Measurements from ENCODE around the gene DUSP16.
A peak's percentile ranks its signal among the peaks of the same experiment; 100 is the strongest.

DUSP16 gene

GRCh38 chr12:12443431-12443878 is 119.2 kb downstream of the DUSP16 start:
- H3K27me3 Mint-ChIP-seq (ENCODE audit: low read depth) = no peaks in the 10 kb centered on the region
- peaks cover 82% of the 10 kb centered on the region for H3K4me1 Mint-ChIP-seq (ENCODE audit: low read depth)
- DNase-seq (ENCODE audit: low spot score) = no peak
- peak overlapping the region; percentile 16 for H3K4me3 Mint-ChIP-seq
- peak overlapping the region; percentile 94 for H3K27ac Mint-ChIP-seq
- peaks cover 14% of the 10 kb centered on the region for H3K36me3 Mint-ChIP-seq (ENCODE audit: low read depth)
- no peaks in the 10 kb centered on the region for H3K9me3 Mint-ChIP-seq

DNA sequence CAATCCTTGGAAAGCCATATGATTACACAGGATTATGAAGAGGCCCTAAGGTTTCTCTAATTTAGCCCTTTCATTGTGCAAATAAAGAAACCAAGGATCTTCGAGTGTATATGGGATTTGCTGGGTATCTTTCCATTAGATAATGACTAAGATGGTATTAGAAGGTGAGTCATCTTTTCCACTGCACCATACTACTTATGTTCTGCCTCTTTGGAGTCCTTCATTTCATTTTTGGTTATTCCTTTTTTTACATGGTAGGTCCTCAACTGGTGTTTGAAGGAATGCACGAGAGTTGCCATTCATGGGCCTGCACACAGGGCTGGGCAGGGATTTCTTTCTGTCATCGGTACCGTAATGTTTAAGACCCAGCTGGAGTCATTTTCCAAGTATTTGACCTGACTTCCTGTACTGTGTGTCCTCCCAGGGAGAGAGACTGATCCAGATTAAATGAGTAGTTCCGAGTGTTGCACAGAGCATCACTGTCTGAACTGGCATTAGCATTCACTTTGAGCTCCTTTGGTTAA is 120.1 kb downstream of the DUSP16 start:
- Mint-ChIP-seq H3K4me3 (peak overlapping the region; percentile 38), H3K27me3 (ENCODE audit: low read depth) (no peaks in the 10 kb centered on the region), H3K27ac (peak overlapping the region; percentile 94), H3K9me3 (no peaks in the 10 kb centered on the region), H3K36me3 (ENCODE audit: low read depth) (peaks cover 19% of the 10 kb centered on the region), H3K4me1 (ENCODE audit: low read depth) (peaks cover 88% of the 10 kb centered on the region)
- no peak for DNase-seq (ENCODE audit: low spot score)

DNA sequence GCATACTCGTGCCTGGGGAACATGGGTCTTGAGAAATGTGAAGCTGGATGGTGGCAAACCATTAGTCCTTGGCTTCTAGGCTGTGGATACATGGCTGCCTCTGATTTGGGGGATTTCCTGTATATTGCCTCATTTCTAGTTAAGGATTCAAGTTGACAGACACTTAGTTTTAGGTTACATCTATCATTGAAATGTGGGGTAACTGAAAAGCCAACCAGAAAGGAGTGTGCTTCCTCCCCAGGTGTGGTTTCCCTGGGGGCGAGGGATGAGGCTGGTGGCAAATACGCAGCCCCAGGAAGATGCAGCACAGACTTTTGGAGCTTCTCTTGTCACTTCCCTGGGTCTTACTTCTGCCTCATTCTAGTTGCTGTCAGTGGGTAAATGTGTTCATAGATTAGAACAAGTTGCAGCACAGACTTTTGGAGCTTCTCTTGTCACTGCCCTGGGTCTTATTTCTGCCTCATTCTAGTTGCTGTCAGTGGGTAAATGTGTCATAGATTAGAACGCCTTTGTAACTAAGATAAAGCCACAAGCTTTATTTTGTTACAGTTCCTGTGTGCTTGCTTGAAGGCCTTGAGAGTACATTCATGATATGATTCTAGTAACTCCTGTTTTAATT is 120.7 kb downstream of the DUSP16 start:
- H3K9me3 Mint-ChIP-seq = peaks cover 6% of the 10 kb centered on the region
- H3K4me1 Mint-ChIP-seq (ENCODE audit: low read depth) = peaks cover 83% of the 10 kb centered on the region
- peak; percentile 71 for DNase-seq (ENCODE audit: low spot score)
- H3K27me3 Mint-ChIP-seq (ENCODE audit: low read depth) = no peaks in the 10 kb centered on the region
- peak overlapping the region; percentile 38 for H3K4me3 Mint-ChIP-seq
- H3K36me3 Mint-ChIP-seq (ENCODE audit: low read depth) = peaks cover 21% of the 10 kb centered on the region
- H3K27ac Mint-ChIP-seq = peak overlapping the region; percentile 94

DNA sequence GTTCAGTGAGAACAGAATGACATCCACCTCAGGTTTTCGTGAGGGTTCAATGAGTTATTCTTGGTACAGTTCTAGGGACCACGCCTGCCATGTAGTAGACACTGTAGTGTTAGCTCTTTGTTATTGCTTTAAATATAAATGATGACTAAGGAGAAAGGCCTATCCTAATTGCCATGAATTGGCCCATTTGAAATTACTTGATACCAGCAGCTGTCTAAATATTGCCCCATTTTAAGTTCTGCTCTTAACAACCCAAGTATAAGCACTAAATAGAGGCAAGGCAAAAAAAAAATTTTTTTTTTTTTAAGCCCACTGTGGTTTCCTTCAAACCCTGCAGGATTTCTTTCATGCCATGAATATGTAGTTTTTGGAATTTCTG is 121.2 kb downstream of the DUSP16 start:
- H3K4me1 Mint-ChIP-seq (ENCODE audit: low read depth) = peaks cover 78% of the 10 kb centered on the region
- H3K4me3 Mint-ChIP-seq = peak overlapping the region; percentile 38
- no peak for DNase-seq (ENCODE audit: low spot score)
- H3K27me3 Mint-ChIP-seq (ENCODE audit: low read depth) = no peaks in the 10 kb centered on the region
- peaks cover 27% of the 10 kb centered on the region for H3K36me3 Mint-ChIP-seq (ENCODE audit: low read depth)
- peaks cover 7% of the 10 kb centered on the region for H3K9me3 Mint-ChIP-seq
- peak overlapping the region; percentile 94 for H3K27ac Mint-ChIP-seq

- Mint-ChIP-seq H3K27me3 (ENCODE audit: low read depth) (no peaks in the 10 kb centered on the region), H3K9me3 (peaks cover 7% of the 10 kb centered on the region), H3K4me3 (peak overlapping the region; percentile 38), H3K36me3 (ENCODE audit: low read depth) (peaks cover 32% of the 10 kb centered on the region), H3K27ac (peak overlapping the region; percentile 94), H3K4me1 (ENCODE audit: low read depth) (peaks cover 75% of the 10 kb centered on the region)
- DNase-seq (ENCODE audit: low spot score) = no peak
Measured at GRCh38 chr12:12440784-12441428, 121.8 kb downstream of the DUSP16 start.

GRCh38 chr12:12439636-12440035 is 123.0 kb downstream of the DUSP16 start:
- DNase-seq (ENCODE audit: low spot score) = peak; percentile 84
- Mint-ChIP-seq H3K9me3 (peaks cover 7% of the 10 kb centered on the region), H3K27ac (peak overlapping the region; percentile 94), H3K36me3 (ENCODE audit: low read depth) (peaks cover 33% of the 10 kb centered on the region), H3K4me3 (peak overlapping the region; percentile 38), H3K4me1 (ENCODE audit: low read depth) (peaks cover 75% of the 10 kb centered on the region), H3K27me3 (ENCODE audit: low read depth) (no peaks in the 10 kb centered on the region)

GRCh38 chr12:12436831-12437345 is 125.8 kb downstream of the DUSP16 start:
- DNase-seq (ENCODE audit: low spot score) = no peak
- Mint-ChIP-seq H3K4me1 (ENCODE audit: low read depth) (peaks cover 72% of the 10 kb centered on the region), H3K9me3 (peaks cover 7% of the 10 kb centered on the region), H3K27me3 (ENCODE audit: low read depth) (no peaks in the 10 kb centered on the region), H3K4me3 (no peak overlapping the region), H3K27ac (no peak overlapping the region), H3K36me3 (ENCODE audit: low read depth) (peaks cover 39% of the 10 kb centered on the region)

GRCh38 chr12:12433203-12433731 is 129.4 kb downstream of the DUSP16 start:
- Mint-ChIP-seq H3K27me3 (ENCODE audit: low read depth) (no peaks in the 10 kb centered on the region), H3K27ac (peak overlapping the region; percentile 72), H3K36me3 (ENCODE audit: low read depth) (peaks cover 30% of the 10 kb centered on the region), H3K9me3 (peaks cover 7% of the 10 kb centered on the region), H3K4me3 (peak overlapping the region; percentile 62), H3K4me1 (ENCODE audit: low read depth) (peaks cover 52% of the 10 kb centered on the region)
- DNase-seq (ENCODE audit: low spot score) = no peak

DNA sequence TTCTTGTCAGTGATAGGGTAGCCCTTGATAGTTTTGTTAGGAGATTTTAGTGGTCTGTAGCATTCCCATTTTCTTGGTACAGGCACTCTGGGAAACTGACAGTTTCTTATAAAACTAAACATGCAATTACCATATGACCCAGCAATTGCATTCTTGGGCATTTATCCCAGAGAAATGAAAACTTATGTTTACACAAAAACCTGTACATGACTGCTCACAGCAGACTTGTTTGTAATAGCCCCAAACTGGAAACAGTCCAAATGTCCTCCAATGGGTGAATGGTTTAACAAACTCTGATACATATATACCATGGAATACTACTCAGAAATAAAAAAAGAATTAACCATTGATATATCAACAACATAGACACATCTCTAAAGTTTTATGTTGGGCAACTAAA is 130.3 kb downstream of the DUSP16 start:
- Mint-ChIP-seq H3K4me1 (ENCODE audit: low read depth) (peaks cover 53% of the 10 kb centered on the region), H3K27ac (no peak overlapping the region), H3K4me3 (no peak overlapping the region), H3K9me3 (peaks cover 5% of the 10 kb centered on the region), H3K27me3 (ENCODE audit: low read depth) (no peaks in the 10 kb centered on the region), H3K36me3 (ENCODE audit: low read depth) (peaks cover 24% of the 10 kb centered on the region)
- no peak for DNase-seq (ENCODE audit: low spot score)

GRCh38 chr12:12428961-12429657 is 133.6 kb downstream of the DUSP16 start:
- Mint-ChIP-seq H3K27ac (no peak overlapping the region), H3K9me3 (peaks cover 9% of the 10 kb centered on the region), H3K27me3 (ENCODE audit: low read depth) (no peaks in the 10 kb centered on the region), H3K36me3 (ENCODE audit: low read depth) (peaks cover 22% of the 10 kb centered on the region), H3K4me3 (no peak overlapping the region), H3K4me1 (ENCODE audit: low read depth) (peaks cover 49% of the 10 kb centered on the region)
- no peak for DNase-seq (ENCODE audit: low spot score)

DNA sequence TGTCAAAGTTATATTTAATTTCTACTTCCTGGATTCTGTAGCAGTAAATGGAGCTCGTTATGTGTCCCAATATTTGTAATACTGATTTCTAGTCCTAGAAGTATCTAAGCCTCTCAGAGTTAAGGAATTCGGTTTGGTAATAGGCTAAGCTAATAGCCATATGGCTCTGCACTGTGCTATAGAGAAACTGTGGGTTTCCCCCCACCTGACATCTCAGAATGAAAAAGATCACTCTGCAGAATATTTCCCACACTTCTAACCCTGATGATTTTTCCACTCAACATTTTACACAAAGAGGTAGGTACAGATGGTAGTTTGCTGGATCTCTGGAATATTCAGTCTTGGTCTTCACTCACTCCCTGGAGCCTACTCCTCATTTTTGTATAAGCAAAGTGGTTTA is 134.6 kb downstream of the DUSP16 start:
- Mint-ChIP-seq H3K9me3 (peaks cover 20% of the 10 kb centered on the region), H3K4me1 (ENCODE audit: low read depth) (peaks cover 40% of the 10 kb centered on the region)

DNA sequence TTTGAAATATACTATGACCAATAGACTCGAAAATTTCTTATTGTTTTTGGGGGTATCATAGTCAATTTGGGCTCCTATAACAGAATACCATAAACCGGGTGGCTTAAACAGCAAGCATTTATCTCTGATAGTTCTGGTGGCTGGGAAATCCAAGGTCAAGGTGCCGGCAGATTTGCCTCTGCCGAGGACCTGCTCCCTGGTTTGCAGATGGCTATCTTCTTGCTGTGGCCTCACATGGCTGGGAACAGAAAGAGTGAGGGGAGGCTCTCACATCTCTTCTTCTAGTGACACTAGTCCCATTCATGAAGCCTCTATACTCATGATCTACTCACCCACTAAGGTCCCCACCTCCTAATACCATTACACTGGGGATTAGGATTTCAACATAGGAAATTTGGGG is 135.1 kb downstream of the DUSP16 start:
- DNase-seq (ENCODE audit: low spot score) = no peak
- H3K36me3 Mint-ChIP-seq (ENCODE audit: low read depth) = peaks cover 28% of the 10 kb centered on the region
- H3K4me3 Mint-ChIP-seq = no peak overlapping the region
- H3K9me3 Mint-ChIP-seq = peaks cover 21% of the 10 kb centered on the region
- peaks cover 36% of the 10 kb centered on the region for H3K4me1 Mint-ChIP-seq (ENCODE audit: low read depth)
- H3K27ac Mint-ChIP-seq = no peak overlapping the region
- H3K27me3 Mint-ChIP-seq (ENCODE audit: low read depth) = no peaks in the 10 kb centered on the region

More for the DNA sequence above, 134.6 kb downstream of the DUSP16 start:
- no peak overlapping the region for H3K4me3 Mint-ChIP-seq
- H3K27me3 Mint-ChIP-seq (ENCODE audit: low read depth) = no peaks in the 10 kb centered on the region
- DNase-seq (ENCODE audit: low spot score) = no peak
- H3K27ac Mint-ChIP-seq = no peak overlapping the region
- H3K36me3 Mint-ChIP-seq (ENCODE audit: low read depth) = peaks cover 29% of the 10 kb centered on the region

GRCh38 chr12:12425616-12426015 is 137.0 kb downstream of the DUSP16 start:
- no peak overlapping the region for H3K27ac Mint-ChIP-seq
- DNase-seq (ENCODE audit: low spot score) = no peak
- peaks cover 26% of the 10 kb centered on the region for H3K4me1 Mint-ChIP-seq (ENCODE audit: low read depth)

DNA sequence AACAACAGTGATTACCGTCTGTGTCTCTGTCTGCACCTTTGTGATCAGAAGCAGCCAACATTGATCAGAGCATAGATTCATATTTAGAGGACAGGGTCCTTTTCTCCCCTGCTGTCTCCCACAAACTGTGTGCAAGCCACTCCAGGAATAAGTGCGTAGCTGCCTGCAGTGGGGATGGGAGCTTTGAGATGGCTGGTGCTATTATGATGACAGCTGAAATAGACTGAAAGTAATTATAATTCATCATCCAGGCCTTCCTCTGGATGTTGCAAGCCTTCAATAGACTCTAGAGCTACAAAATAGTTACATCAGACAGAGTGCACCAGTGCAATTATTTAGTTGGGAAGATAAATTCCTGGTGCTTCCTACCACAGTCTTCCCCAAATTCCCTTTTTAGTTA is 137.7 kb downstream of the DUSP16 start:
- Mint-ChIP-seq H3K9me3 (peaks cover 29% of the 10 kb centered on the region), H3K27ac (no peak overlapping the region), H3K4me1 (ENCODE audit: low read depth) (peaks cover 26% of the 10 kb centered on the region), H3K4me3 (no peak overlapping the region), H3K27me3 (ENCODE audit: low read depth) (no peaks in the 10 kb centered on the region), H3K36me3 (ENCODE audit: low read depth) (peaks cover 44% of the 10 kb centered on the region)
- DNase-seq (ENCODE audit: low spot score) = no peak

More at GRCh38 chr12:12425616-12426015, 137.0 kb downstream of the DUSP16 start:
- Mint-ChIP-seq H3K9me3 (peaks cover 29% of the 10 kb centered on the region), H3K36me3 (ENCODE audit: low read depth) (peaks cover 41% of the 10 kb centered on the region), H3K4me3 (no peak overlapping the region), H3K27me3 (ENCODE audit: low read depth) (no peaks in the 10 kb centered on the region)
